Measurements from ENCODE around the gene METTL8. TPM values are rescaled to one million over a fixed set of nuclear protein-coding genes. Genes with fewer than 3 reads are reported as not detected.

Gene METTL8
- total RNA-seq, 1 donor from 2014 or later, result 41.6 TPM

DNA sequence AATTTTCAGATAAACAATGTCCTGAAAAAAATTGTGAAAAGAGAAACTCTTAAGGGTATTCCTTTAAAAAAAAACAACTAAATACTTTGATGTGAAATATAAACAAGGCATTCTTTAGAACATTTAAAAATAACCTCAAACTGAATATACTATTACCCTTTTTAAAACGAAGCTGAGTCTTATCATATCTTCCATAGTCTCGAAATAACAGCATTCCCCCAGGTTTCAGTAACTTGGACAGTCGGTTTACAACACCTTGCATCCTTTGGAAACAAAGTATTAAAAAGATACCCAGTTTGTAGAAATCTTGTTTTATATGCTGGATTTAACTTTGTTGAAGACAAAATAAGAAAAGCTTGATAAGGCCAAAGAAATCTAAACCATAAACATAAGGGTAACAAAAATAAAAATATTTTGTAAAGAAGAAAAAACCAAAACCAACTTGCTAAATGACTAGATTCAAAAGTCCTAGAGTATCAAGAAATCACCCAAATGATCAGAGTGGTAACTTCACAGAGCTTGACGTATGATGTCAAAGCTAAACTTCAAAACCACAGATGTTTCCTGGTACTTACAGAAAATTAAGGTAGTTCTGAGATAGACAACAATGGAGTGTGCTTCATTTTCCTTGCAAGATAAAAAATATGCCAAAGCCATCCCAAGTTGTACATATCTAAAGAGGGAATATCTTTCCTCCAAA, 107.8 kb downstream of the METTL8 start:
- Mint-ChIP-seq H3K27me3 (ENCODE audit: low read depth) (no peaks in the 10 kb centered on the region), H3K9me3 (no peaks in the 10 kb centered on the region), H3K4me3 (no peak overlapping the region), H3K27ac (no peak overlapping the region), H3K36me3 (peaks cover 18% of the 10 kb centered on the region), H3K4me1 (peaks cover 31% of the 10 kb centered on the region)
- no peak for DNase-seq (ENCODE audit: low spot score in 2 of 2, unreplicated experiment in 2 of 2)
- TF ChIP-seq, protein P1, sequence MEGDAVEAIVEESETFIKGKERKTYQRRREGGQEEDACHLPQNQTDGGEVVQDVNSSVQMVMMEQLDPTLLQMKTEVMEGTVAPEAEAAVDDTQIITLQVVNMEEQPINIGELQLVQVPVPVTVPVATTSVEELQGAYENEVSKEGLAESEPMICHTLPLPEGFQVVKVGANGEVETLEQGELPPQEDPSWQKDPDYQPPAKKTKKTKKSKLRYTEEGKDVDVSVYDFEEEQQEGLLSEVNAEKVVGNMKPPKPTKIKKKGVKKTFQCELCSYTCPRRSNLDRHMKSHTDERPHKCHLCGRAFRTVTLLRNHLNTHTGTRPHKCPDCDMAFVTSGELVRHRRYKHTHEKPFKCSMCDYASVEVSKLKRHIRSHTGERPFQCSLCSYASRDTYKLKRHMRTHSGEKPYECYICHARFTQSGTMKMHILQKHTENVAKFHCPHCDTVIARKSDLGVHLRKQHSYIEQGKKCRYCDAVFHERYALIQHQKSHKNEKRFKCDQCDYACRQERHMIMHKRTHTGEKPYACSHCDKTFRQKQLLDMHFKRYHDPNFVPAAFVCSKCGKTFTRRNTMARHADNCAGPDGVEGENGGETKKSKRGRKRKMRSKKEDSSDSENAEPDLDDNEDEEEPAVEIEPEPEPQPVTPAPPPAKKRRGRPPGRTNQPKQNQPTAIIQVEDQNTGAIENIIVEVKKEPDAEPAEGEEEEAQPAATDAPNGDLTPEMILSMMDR (IDR thresholded peaks at IDR 0.05; ENCODE audit: unreplicated experiment), result no peak

DNA sequence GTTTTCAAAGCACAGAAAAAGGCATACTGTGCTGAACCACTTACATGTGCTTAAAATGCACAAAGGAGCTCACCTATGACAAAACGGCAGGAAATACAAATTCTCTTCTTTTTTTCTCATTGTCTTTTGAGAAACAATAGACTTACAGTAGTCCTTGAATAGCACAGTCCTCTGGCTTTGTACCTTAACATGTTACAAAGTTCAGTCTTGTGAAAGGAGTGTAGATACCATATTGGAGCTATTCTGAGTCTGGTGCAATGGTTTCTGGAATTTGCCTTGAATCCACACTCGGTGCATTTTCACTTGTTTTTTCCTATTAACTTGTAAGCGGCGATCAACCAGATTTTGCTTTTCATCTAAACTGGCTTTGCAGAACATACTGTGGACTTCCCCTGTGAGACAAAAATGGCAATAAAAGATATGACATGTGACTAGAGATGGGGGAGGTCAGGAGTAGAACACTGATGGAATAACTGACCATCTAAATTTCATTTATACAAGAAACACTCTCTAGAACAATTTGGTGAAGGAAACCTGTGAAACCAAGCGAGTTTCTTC, 109.7 kb downstream of the METTL8 start:
- Mint-ChIP-seq H3K27ac (no peak overlapping the region), H3K4me1 (peaks cover 23% of the 10 kb centered on the region), H3K36me3 (peaks cover 28% of the 10 kb centered on the region), H3K4me3 (no peak overlapping the region), H3K9me3 (no peaks in the 10 kb centered on the region), H3K27me3 (ENCODE audit: low read depth) (no peaks in the 10 kb centered on the region)
- DNase-seq (ENCODE audit: low spot score in 2 of 2, unreplicated experiment in 2 of 2), result no peak
- TF ChIP-seq, protein P1 (IDR thresholded peaks at IDR 0.05; ENCODE audit: unreplicated experiment), result no peak

DNA sequence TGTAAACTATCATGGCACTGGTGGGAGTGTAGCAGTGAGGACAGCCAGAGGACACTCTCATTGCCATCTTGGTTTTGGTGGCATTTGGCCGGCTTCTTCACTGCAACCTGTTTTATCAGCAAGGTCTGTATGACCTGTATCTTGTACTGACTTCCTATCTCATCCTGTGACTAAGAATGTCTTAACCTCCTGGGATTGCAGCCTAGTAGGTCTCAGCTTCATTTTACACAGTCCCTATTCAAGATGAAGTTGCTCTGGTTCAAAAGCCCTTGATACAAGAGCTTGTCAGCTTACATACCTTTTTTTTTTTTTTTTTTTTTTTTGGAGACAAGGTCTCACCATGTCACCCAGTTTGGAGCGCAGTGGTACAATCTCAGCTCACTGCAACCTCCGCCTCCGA, 110.9 kb downstream of the METTL8 start:
- DNase-seq (ENCODE audit: low spot score in 2 of 2, unreplicated experiment in 2 of 2), result no peak
- H3K4me1 Mint-ChIP-seq, result peaks cover 29% of the 10 kb centered on the region
- TF ChIP-seq, protein P1 (IDR thresholded peaks at IDR 0.05; ENCODE audit: unreplicated experiment), result no peak
- H3K4me3 Mint-ChIP-seq, result no peak overlapping the region
- no peak overlapping the region for H3K27ac Mint-ChIP-seq
- H3K36me3 Mint-ChIP-seq, result peaks cover 28% of the 10 kb centered on the region
- no peaks in the 10 kb centered on the region for H3K9me3 Mint-ChIP-seq
- no peaks in the 10 kb centered on the region for H3K27me3 Mint-ChIP-seq (ENCODE audit: low read depth)

DNA sequence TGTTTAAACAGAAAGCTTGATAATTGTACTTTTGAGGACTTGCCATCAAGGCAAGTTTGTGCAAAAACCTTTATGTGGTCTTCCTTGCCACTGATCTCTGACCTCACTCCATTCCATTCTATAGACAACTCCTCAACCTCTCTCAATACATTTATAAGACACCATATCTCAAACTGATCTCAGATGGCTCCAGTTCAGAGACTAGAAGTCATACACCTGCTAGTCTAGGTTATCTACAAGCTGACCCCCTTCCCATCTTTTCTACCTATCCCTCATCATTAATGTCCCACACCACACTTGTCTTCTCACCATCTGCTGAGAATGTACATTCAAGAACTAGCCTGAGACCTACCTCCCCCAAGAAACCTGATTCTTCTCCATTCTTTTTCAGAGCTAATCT, 113.1 kb downstream of the METTL8 start:
- Mint-ChIP-seq H3K27me3 (ENCODE audit: low read depth) (no peaks in the 10 kb centered on the region), H3K27ac (no peak overlapping the region), H3K4me1 (peaks cover 19% of the 10 kb centered on the region), H3K36me3 (peaks cover 26% of the 10 kb centered on the region), H3K9me3 (no peaks in the 10 kb centered on the region), H3K4me3 (no peak overlapping the region)
- DNase-seq (ENCODE audit: low spot score in 2 of 2, unreplicated experiment in 2 of 2), result no peak
- TF ChIP-seq, protein P1 (IDR thresholded peaks at IDR 0.05; ENCODE audit: unreplicated experiment), result no peak

DNA sequence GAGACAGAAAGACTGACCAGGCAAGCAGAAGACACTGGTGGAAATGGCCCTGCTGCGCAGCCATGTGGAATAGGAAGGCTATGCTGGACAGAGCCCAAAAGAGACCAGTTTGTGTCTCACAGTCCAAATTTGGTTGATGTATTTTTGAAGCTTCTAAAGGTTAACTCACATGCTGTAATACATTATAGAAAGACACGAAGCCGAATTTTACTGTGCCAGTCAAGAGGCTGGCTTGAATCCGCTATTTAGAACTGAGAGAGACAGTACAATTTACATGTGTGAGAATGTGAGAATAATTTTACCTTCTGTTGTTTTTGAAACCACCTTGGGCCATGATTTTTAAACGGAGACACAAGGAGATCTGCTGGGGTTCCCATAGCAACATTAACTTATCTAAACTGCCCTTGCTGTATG, 113.6 kb downstream of the METTL8 start:
- H3K4me1 Mint-ChIP-seq, result peaks cover 19% of the 10 kb centered on the region
- H3K4me3 Mint-ChIP-seq, result no peak overlapping the region
- H3K9me3 Mint-ChIP-seq, result no peaks in the 10 kb centered on the region
- no peaks in the 10 kb centered on the region for H3K27me3 Mint-ChIP-seq (ENCODE audit: low read depth)
- DNase-seq (ENCODE audit: low spot score in 2 of 2, unreplicated experiment in 2 of 2), result no peak
- peaks cover 26% of the 10 kb centered on the region for H3K36me3 Mint-ChIP-seq
- TF ChIP-seq, protein P1 (IDR thresholded peaks at IDR 0.05; ENCODE audit: unreplicated experiment), result no peak
- no peak overlapping the region for H3K27ac Mint-ChIP-seq

All from mesothelial cell of epicardium (in vitro differentiated cells).